Glutamatergic neuron (in vitro differentiated cells): ENCODE measurements around the gene TWNK. TPM values are rescaled to one million over a fixed set of nuclear protein-coding genes. Genes with fewer than 3 reads are reported as not detected.

ENCODE experiments used
- DNase-seq: peaks from one replicate; pipeline ENCODE4 v3.0.0; 2022
- H3K27ac Mint-ChIP-seq: one replicate; pipeline ENCODE4 v1.8.0; 2020; ENCODE audit warnings: mild to moderate bottlenecking, mixed read lengths, inconsistent platforms; ENCODE audit not compliant: unreplicated experiment
- H3K27me3 Mint-ChIP-seq: one replicate; pipeline ENCODE4 v1.8.0; 2020; ENCODE audit warnings: mild to moderate bottlenecking, moderate library complexity, mixed read lengths, inconsistent platforms; ENCODE audit not compliant: unreplicated experiment
- H3K36me3 Mint-ChIP-seq: one replicate; pipeline ENCODE4 v1.8.0; 2020; ENCODE audit warnings: mild to moderate bottlenecking, mixed read lengths, inconsistent platforms; ENCODE audit not compliant: unreplicated experiment
- H3K4me1 Mint-ChIP-seq: one replicate; pipeline ENCODE4 v1.8.0; 2020; ENCODE audit warnings: mild to moderate bottlenecking, low read depth, mixed read lengths, inconsistent platforms; ENCODE audit not compliant: unreplicated experiment
- H3K4me3 Mint-ChIP-seq: one replicate; pipeline ENCODE4 v1.8.0; 2020; ENCODE audit warnings: mild to moderate bottlenecking, mixed read lengths, inconsistent platforms; ENCODE audit not compliant: unreplicated experiment
- H3K9me3 Mint-ChIP-seq: one replicate; pipeline ENCODE4 v1.8.0; 2020; ENCODE audit warnings: mild to moderate bottlenecking, moderate library complexity, mixed read lengths, inconsistent platforms; ENCODE audit not compliant: unreplicated experiment
- CTCF ChIP-seq: fragments of 200-600 bp; sonication (generic); IDR thresholded peaks from one replicate; pipeline ENCODE4 v1.5.0; 2021; ENCODE audit not compliant: partially characterized antibody, unreplicated experiment
- total RNA-seq: library from RNA; stranded (reverse); fragmentation: NEBNext Ultra II Directional; extraction: Animal tissue kit (Norgen Biotek cat#: 25700); gene quantifications from one replicate; pipeline ENCODE4 v1.2.1, GENCODE V29; 2021; ENCODE audit not compliant: unreplicated experiment

Gene TWNK
- total RNA-seq, 1 donor from 2014 or later: 10.1 TPM

GRCh38 chr10:101005361-101005760 is 18.0 kb downstream of the TWNK start:
- Mint-ChIP-seq H3K27ac (no peak overlapping the region), H3K36me3 (no peaks in the 10 kb centered on the region), H3K9me3 (peaks cover 7% of the 10 kb centered on the region), H3K27me3 (peaks cover 4% of the 10 kb centered on the region), H3K4me1 (peaks cover 13% of the 10 kb centered on the region), H3K4me3 (no peak overlapping the region)
- no peak for TF ChIP-seq CTCF
- DNase-seq: no peak

- Mint-ChIP-seq H3K4me1 (peaks cover 10% of the 10 kb centered on the region), H3K4me3 (no peak overlapping the region), H3K36me3 (no peaks in the 10 kb centered on the region), H3K9me3 (peaks cover 5% of the 10 kb centered on the region), H3K27ac (no peak overlapping the region), H3K27me3 (peaks cover 2% of the 10 kb centered on the region)
- TF ChIP-seq CTCF: no peak
- no peak for DNase-seq
Observed at GRCh38 chr10:101005869-101006567, 18.7 kb downstream of the TWNK start.

- Mint-ChIP-seq H3K4me3 (no peak overlapping the region), H3K27me3 (no peaks in the 10 kb centered on the region), H3K4me1 (peaks cover 4% of the 10 kb centered on the region), H3K27ac (no peak overlapping the region), H3K36me3 (no peaks in the 10 kb centered on the region), H3K9me3 (peaks cover 3% of the 10 kb centered on the region)
- no peak for DNase-seq
- no peak for TF ChIP-seq CTCF
Observed at GRCh38 chr10:101006593-101007098, 19.3 kb downstream of the TWNK start.

GRCh38 chr10:101007099-101007711 is 19.9 kb downstream of the TWNK start:
- no peak overlapping the region for H3K4me3 Mint-ChIP-seq
- H3K27ac Mint-ChIP-seq: no peak overlapping the region
- no peaks in the 10 kb centered on the region for H3K36me3 Mint-ChIP-seq
- H3K9me3 Mint-ChIP-seq: peaks cover 3% of the 10 kb centered on the region
- no peak for DNase-seq
- peaks cover 4% of the 10 kb centered on the region for H3K4me1 Mint-ChIP-seq
- no peaks in the 10 kb centered on the region for H3K27me3 Mint-ChIP-seq
- no peak for TF ChIP-seq CTCF
